Naive thymus-derived CD4-positive, alpha-beta T cell (primary cell): ENCODE measurements around the gene PLEKHF1. TPM values are rescaled to one million over a fixed set of nuclear protein-coding genes. Genes with fewer than 3 reads are reported as not detected.

Experiments
- ATAC-seq: fragments of 150-1000 bp; cut with Tn5 transposase; 2 replicates; pipeline ENCODE4 v1.10.0; 2021; ENCODE audit warnings: mild to moderate bottlenecking, moderate library complexity
- CTCF ChIA-PET: fragments of 350-600 bp; sonication (Branson Sonifier 250); formaldehyde crosslinking; loops from one replicate; lab custom pipeline; 2021; ENCODE audit warnings: antibody characterized with exemption; lab: Charles Lee
- POLR2A ChIA-PET: fragments of 350-600 bp; sonication (Branson Sonifier 250); formaldehyde crosslinking; loops from one replicate; lab custom pipeline; 2021; ENCODE audit warnings: antibody characterized with exemption, inconsistent platforms; lab: Charles Lee
- DNase-seq, 9 donors: peaks; one replicate each; pipeline versions ENCODE4 v3.0.0 to v3.0.0-alpha.2; 2020 to 2022; ENCODE audit warnings: mixed read lengths in 1 of 9
- H3K27ac ChIP-seq: one replicate; pipeline ENCODE4 v1.7.0; 2013; ENCODE audit warnings: mild to moderate bottlenecking, low read depth, low read length, moderate library complexity
- H3K27me3 ChIP-seq, 2 donors: one replicate each; pipeline ENCODE4 v1.7.0; 2013; ENCODE audit warnings: low read length in 2 of 2, mild to moderate bottlenecking in 2 of 2, moderate library complexity in 2 of 2; ENCODE audit not compliant: control insufficient read depth in 2 of 2, insufficient read depth in 2 of 2
- H3K36me3 ChIP-seq, 3 experiments: 1 replicate in 2 of 3; 2 replicates in 1 of 3; pipeline ENCODE4 v1.7.0; 2013; ENCODE audit warnings: low read length in 3 of 3, mild to moderate bottlenecking in 3 of 3, moderate library complexity in 1 of 3; ENCODE audit not compliant: insufficient read depth in 3 of 3, control insufficient read depth in 2 of 3
- H3K4me1 ChIP-seq, 2 donors: one replicate each; pipeline ENCODE4 v1.7.0; 2013; ENCODE audit warnings: low read length in 2 of 2, mild to moderate bottlenecking in 2 of 2, moderate library complexity in 1 of 2; ENCODE audit not compliant: control insufficient read depth in 2 of 2, insufficient read depth in 2 of 2
- H3K4me3 ChIP-seq: 2 replicates; pipeline ENCODE4 v1.7.0; 2013; ENCODE audit warnings: mild to moderate bottlenecking, low read length
- H3K9me3 ChIP-seq, 3 experiments: 1 replicate in 2 of 3; 2 replicates in 1 of 3; pipeline ENCODE4 v1.7.0; 2013; ENCODE audit warnings: low read length in 3 of 3; ENCODE audit not compliant: control insufficient read depth in 2 of 3
- H3K27ac Mint-ChIP-seq, 9 donors: one replicate each; pipeline ENCODE4 v1.8.0; 2020 to 2022; ENCODE audit warnings: mixed read lengths in 9 of 9, mild to moderate bottlenecking in 8 of 9, moderate library complexity in 5 of 9, inconsistent platforms in 2 of 9
- H3K27me3 Mint-ChIP-seq, 5 donors: one replicate each; pipeline ENCODE4 v1.8.0; 2021 to 2022; ENCODE audit warnings: mixed read lengths in 5 of 5, mild to moderate bottlenecking in 1 of 5
- H3K36me3 Mint-ChIP-seq, 5 donors: one replicate each; pipeline ENCODE4 v1.8.0; 2020 to 2022; ENCODE audit warnings: mixed read lengths in 5 of 5, mild to moderate bottlenecking in 3 of 5, inconsistent platforms in 1 of 5
- H3K4me1 Mint-ChIP-seq, 7 donors: one replicate each; pipeline ENCODE4 v1.8.0; 2020 to 2022; ENCODE audit warnings: mixed read lengths in 7 of 7, mild to moderate bottlenecking in 3 of 7, inconsistent platforms in 1 of 7
- H3K4me3 Mint-ChIP-seq, 10 donors: one replicate each; pipeline ENCODE4 v1.8.0; 2020 to 2022; ENCODE audit warnings: mild to moderate bottlenecking in 10 of 10, mixed read lengths in 10 of 10, moderate library complexity in 6 of 10, inconsistent platforms in 2 of 10
- H3K9me3 Mint-ChIP-seq, 11 donors: one replicate each; pipeline ENCODE4 v1.8.0; 2020 to 2022; ENCODE audit warnings: mixed read lengths in 11 of 11, mild to moderate bottlenecking in 4 of 11, inconsistent platforms in 1 of 11, moderate library complexity in 1 of 11
- intact Hi-C, 2 donors: fragments of 100-400 bp; cut with micrococcal nuclease; formaldehyde crosslinking; loops; one replicate each; pipeline ENCODE4 v1.15.1; 2023
- polyA plus RNA-seq, 2 donors: library from polyadenylated mRNA; unstranded; fragments of 300-500 nt; fragmentation: Illumina TruSeq; gene quantifications; one replicate each; pipeline ENCODE4 v1.2.3, GENCODE V29; 2021
- total RNA-seq, 6 experiments: library from RNA in 5 of 6; stranded (reverse) in 5 of 6; gene quantifications; 1 replicate in 5 of 6; 2 replicates in 1 of 6; pipeline ENCODE4 v1.2.3 and lab custom pipeline; 2021 to 2026

The PLEKHF1 gene
- total and polyA plus RNA-seq, 7 experiments from 2014 or later: 11.1 to 47.2 (median 17.5) TPM

DNA sequence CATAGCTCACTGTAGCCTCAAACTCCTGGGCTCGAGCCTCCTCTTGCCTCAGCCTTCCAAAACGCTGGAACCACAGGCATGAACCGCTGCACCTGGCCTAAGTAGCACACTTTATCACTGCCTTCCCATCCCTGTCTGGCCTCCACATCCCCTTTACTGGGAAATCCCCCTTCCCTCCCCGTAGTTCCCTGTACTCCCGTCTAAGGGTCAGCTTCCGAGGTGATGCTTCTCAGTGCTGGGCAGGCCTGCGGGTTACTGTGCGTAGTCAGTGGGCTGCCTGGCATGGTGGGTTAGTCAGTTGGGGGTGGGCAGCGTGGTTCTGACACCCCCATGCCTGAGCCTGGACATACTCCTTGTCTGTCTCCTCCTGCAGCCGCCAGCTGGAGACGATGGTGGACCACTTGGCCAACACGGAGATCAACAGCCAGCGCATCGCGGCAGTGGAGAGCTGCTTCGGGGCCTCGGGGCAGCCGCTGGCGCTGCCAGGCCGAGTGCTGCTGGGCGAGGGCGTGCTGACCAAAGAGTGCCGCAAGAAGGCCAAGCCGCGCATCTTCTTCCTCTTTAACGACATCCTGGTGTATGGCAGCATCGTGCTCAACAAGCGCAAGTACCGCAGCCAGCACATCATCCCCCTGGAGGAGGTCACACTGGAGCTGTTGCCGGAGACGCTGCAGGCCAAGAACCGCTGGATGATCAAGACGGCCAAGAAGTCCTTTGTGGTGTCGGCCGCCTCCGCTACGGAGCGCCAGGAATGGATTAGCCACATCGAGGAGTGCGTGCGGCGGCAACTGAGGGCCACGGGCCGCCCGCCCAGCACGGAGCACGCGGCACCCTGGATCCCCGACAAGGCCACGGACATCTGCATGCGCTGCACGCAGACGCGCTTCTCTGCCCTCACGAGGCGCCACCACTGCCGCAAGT lies 8.4 kb downstream of the PLEKHF1 start:
- ChIA-PET POLR2A (interaction anchor here (0.8 to 10.0 kb wide), 8 partner anchors 9 to 67 kb away, joined by 3 to 150 read pairs (median 22); partner anchors contain the start of genes C19orf12, PLEKHF1 and POP4), CTCF (interaction anchor here (0.9 to 3.5 kb wide), 8 partner anchors 9 to 63 kb away, joined by 3 to 36 read pairs (median 10); partner anchors contain the start of genes C19orf12 and PLEKHF1)
- Mint-ChIP-seq H3K4me3 (peak overlapping the region; percentile 78 to 93 (median 84)), H3K36me3 (peaks cover 0 to 45% (median 7%) of the 10 kb centered on the region in 5 donors), H3K27me3 (no peaks in the 10 kb centered on the region), H3K27ac (peak overlapping the region; percentile 90 to 100 (median 98)), H3K4me1 (peaks cover 59 to 96% (median 80%) of the 10 kb centered on the region in 7 donors), H3K9me3 (peaks cover 0 to 2% (median 0%) of the 10 kb centered on the region in 11 donors)
- DNase-seq (peak in 2 of 9 donors; percentile 32 to 37), ATAC-seq (no peak)
- intact Hi-C loops: loop anchor here (1.0 to 5.0 kb wide), 5 partner anchors 8 to 269 kb away; partner anchors contain the start of genes C19orf12 (in 2 of the 2), PLEKHF1 (in 1 of the 2), POP4 (in 1 of the 2) and URI1 (in 1 of the 2)
- Histone ChIP-seq H3K27me3 (no peaks in the 10 kb centered on the region), H3K9me3 (no peaks in the 10 kb centered on the region), H3K4me3 (peak overlapping the region; percentile 50), H3K36me3 (peaks cover 11 to 34% (median 12%) of the 10 kb centered on the region in 3 experiments), H3K4me1 (peaks cover 97 to 98% of the 10 kb centered on the region in 2 donors), H3K27ac (peak overlapping the region; percentile 94)

GRCh38 chr19:29674374-29675119 lies 9.3 kb downstream of the PLEKHF1 start:
- intact Hi-C loops: loop anchor here in 1 of 2 donors (5.0 kb wide), 1 partner anchor 268 kb away; the partner anchor contains the start of gene URI1

DNA sequence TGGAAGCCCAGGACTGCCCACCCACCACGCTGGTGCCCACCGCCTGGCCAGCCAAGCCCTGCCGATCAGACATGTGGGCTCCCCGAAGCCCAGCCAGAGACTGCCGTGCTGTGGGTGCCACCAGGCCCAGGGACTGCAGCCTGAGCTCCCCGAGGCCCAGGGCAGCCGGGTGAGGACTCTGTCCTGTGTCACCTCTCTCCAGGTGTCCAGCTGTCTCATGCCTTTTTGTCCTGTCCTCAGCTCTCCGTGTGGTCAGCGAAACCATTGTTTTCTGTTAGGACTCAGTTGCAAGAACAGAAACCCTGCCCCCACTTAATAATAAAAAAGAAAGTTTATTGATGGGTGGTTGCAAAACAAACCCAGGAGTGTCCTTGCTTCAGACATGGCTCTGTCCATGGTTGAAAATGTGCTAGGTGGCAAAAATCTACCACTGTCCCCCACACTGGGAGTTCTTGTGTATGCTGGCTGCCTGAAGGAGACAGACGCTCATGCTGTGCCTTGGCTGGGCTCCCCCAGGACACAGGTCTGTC lies 9.9 kb downstream of the PLEKHF1 start:
- no peaks in the 10 kb centered on the region for H3K27me3 ChIP-seq
- H3K4me1 ChIP-seq: peaks cover 98% of the 10 kb centered on the region in 2 donors
- intact Hi-C loops: no loop called here
- peak overlapping the region; percentile 94 for H3K27ac ChIP-seq
- Mint-ChIP-seq H3K4me3 (peak overlapping the region in 6 of 10 donors; percentile 4 to 68 (median 34)), H3K27ac (peak overlapping the region in 8 of 9 donors; percentile 57 to 92 (median 88)), H3K4me1 (peaks cover 56 to 94% (median 73%) of the 10 kb centered on the region in 7 donors), H3K9me3 (peaks cover 0 to 2% (median 0%) of the 10 kb centered on the region in 11 donors), H3K36me3 (peaks cover 0 to 39% (median 6%) of the 10 kb centered on the region in 5 donors), H3K27me3 (no peaks in the 10 kb centered on the region)
- no peak overlapping the region for H3K4me3 ChIP-seq
- ChIA-PET CTCF (interaction anchor here (0.9 to 2.0 kb wide), 3 partner anchors 19 to 64 kb away, joined by 3 to 6 read pairs (median 3); no protein-coding TSS in a partner anchor), POLR2A (interaction anchor here (0.6 to 10.0 kb wide), 5 partner anchors 10 to 70 kb away, joined by 3 to 150 read pairs (median 21); partner anchors contain the start of genes C19orf12, PLEKHF1 and POP4)
- DNase-seq: no peak
- ATAC-seq: no peak
- H3K36me3 ChIP-seq: peaks cover 11 to 34% (median 12%) of the 10 kb centered on the region in 3 experiments
- no peaks in the 10 kb centered on the region for H3K9me3 ChIP-seq

More at GRCh38 chr19:29674374-29675119, 9.3 kb downstream of the PLEKHF1 start:
- H3K9me3 ChIP-seq: no peaks in the 10 kb centered on the region
- ChIA-PET CTCF (interaction anchor here (0.9 to 3.1 kb wide), 4 partner anchors 18 to 64 kb away, joined by 3 to 36 read pairs (median 4); no protein-coding TSS in a partner anchor), POLR2A (interaction anchor here (0.7 to 10.0 kb wide), 5 partner anchors 8 to 69 kb away, joined by 3 to 150 read pairs (median 73); partner anchors contain the start of genes C19orf12, PLEKHF1 and POP4)
- ATAC-seq: no peak
- Mint-ChIP-seq H3K27me3 (no peaks in the 10 kb centered on the region), H3K4me3 (peak overlapping the region in 1 of 10 donors; percentile 65), H3K9me3 (peaks cover 0 to 2% (median 0%) of the 10 kb centered on the region in 11 donors), H3K27ac (peak overlapping the region in 7 of 9 donors; percentile 57 to 94 (median 88)), H3K36me3 (peaks cover 0 to 43% (median 6%) of the 10 kb centered on the region in 5 donors), H3K4me1 (peaks cover 54 to 94% (median 73%) of the 10 kb centered on the region in 7 donors)
- peak overlapping the region; percentile 94 for H3K27ac ChIP-seq
- H3K4me1 ChIP-seq: peaks cover 96 to 98% of the 10 kb centered on the region in 2 donors
- peaks cover 11 to 34% (median 12%) of the 10 kb centered on the region in 3 experiments for H3K36me3 ChIP-seq
- no peak overlapping the region for H3K4me3 ChIP-seq
- DNase-seq: no peak
- H3K27me3 ChIP-seq: no peaks in the 10 kb centered on the region

- H3K27ac ChIP-seq: peak overlapping the region; percentile 94
- Mint-ChIP-seq H3K4me3 (peak overlapping the region in 8 of 10 donors; percentile 32 to 73 (median 63)), H3K9me3 (peaks cover 0 to 2% (median 0%) of the 10 kb centered on the region in 11 donors), H3K36me3 (peaks cover 0 to 36% (median 6%) of the 10 kb centered on the region in 5 donors), H3K4me1 (peaks cover 53 to 94% (median 72%) of the 10 kb centered on the region in 7 donors), H3K27ac (peak overlapping the region; percentile 68 to 93 (median 88)), H3K27me3 (no peaks in the 10 kb centered on the region)
- H3K4me3 ChIP-seq: no peak overlapping the region
- ChIA-PET CTCF (interaction anchor here (0.9 to 2.0 kb wide), 4 partner anchors 11 to 41 kb away, joined by 3 to 6 read pairs (median 4); partner anchors contain the start of gene PLEKHF1), POLR2A (interaction anchor here (0.6 to 10.0 kb wide), 4 partner anchors 9 to 69 kb away, joined by 5 to 150 read pairs (median 70); partner anchors contain the start of genes C19orf12, PLEKHF1 and POP4)
- peaks cover 11 to 34% (median 12%) of the 10 kb centered on the region in 3 experiments for H3K36me3 ChIP-seq
- no peaks in the 10 kb centered on the region for H3K27me3 ChIP-seq
- intact Hi-C loops: no loop called here
- no peak for DNase-seq
- H3K4me1 ChIP-seq: peaks cover 97 to 98% of the 10 kb centered on the region in 2 donors
- ATAC-seq: no peak
- no peaks in the 10 kb centered on the region for H3K9me3 ChIP-seq
Observed at GRCh38 chr19:29675650-29676186, 10.5 kb downstream of the PLEKHF1 start.

DNA sequence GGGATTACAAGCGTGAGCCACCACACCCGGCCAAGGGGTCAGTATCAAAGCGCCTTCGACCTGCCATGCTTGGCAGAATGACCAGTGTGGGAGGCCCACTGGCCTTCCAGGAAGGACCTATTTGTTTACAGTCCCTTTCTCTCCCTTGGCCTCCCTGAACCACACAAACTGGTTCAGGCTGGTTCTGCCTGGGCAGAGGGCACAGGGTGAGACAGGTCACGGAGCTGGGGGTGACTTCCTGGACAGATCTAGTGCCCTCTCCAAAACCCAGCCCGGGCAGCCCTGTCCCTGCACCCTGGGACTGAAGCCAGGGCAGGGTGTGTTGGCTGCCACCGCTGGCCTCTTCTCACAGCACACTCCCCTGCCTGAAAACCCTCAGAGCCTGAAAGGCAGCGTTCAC lies 11.3 kb downstream of the PLEKHF1 start:
- DNase-seq (no peak), ATAC-seq (no peak)
- H3K36me3 Mint-ChIP-seq: peaks cover 0 to 27% (median 0%) of the 10 kb centered on the region in 5 donors
- H3K4me3 Mint-ChIP-seq: peak overlapping the region; percentile 25 to 73 (median 63)
- peak overlapping the region; percentile 94 for H3K27ac ChIP-seq
- peaks cover 97 to 98% of the 10 kb centered on the region in 2 donors for H3K4me1 ChIP-seq
- peaks cover 11 to 34% (median 12%) of the 10 kb centered on the region in 3 experiments for H3K36me3 ChIP-seq
- no peaks in the 10 kb centered on the region for H3K27me3 ChIP-seq
- CTCF ChIA-PET: interaction anchor here (0.6 to 2.7 kb wide), 7 partner anchors 9 to 71 kb away, joined by 3 to 21 read pairs (median 4); partner anchors contain the start of genes PLEKHF1 and POP4
- POLR2A ChIA-PET: interaction anchor here (3.5 to 10.0 kb wide), 3 partner anchors 12 to 70 kb away, joined by 21 to 150 read pairs (median 118); partner anchors contain the start of genes C19orf12, PLEKHF1 and POP4
- intact Hi-C loops: no loop called here
- no peaks in the 10 kb centered on the region for H3K9me3 ChIP-seq
- H3K27ac Mint-ChIP-seq: peak overlapping the region; percentile 73 to 93 (median 88)
- peaks cover 53 to 94% (median 71%) of the 10 kb centered on the region in 7 donors for H3K4me1 Mint-ChIP-seq
- H3K27me3 Mint-ChIP-seq: no peaks in the 10 kb centered on the region
- H3K9me3 Mint-ChIP-seq: peaks cover 0 to 2% (median 0%) of the 10 kb centered on the region in 11 donors
- H3K4me3 ChIP-seq: no peak overlapping the region
